MCF 10A (cell line): ENCODE data around the gene SCRT2. TPM values are rescaled to one million over a fixed set of nuclear protein-coding genes. Genes with fewer than 3 reads are reported as not detected.

Source experiments
- BruUV-seq: library from RNA; stranded (reverse); fragments of 400-500 nt; replicated peaks from 2 replicates; lab custom pipeline; 2021; lab: Mats Ljungman, UMichigan
- CTCF ChIA-PET: fragments of 300-600 bp; sonication (Branson Sonifier 250); formaldehyde crosslinking; extraction: SDS; loops from one replicate; lab custom pipeline; 2021; ENCODE audit warnings: antibody characterized with exemption, inconsistent platforms; lab: Yijun Ruan, JAX
- POLR2A ChIA-PET: fragments of 300-600, 350-650 bp; sonication (Branson Sonifier 250); formaldehyde crosslinking; extraction: SDS; loops from one replicate; lab custom pipeline; 2020; ENCODE audit warnings: antibody characterized with exemption, inconsistent platforms; lab: Yijun Ruan, JAX
- DNase-seq: peaks from one replicate; pipeline ENCODE4 v3.0.0-alpha.2; 2018; ENCODE audit not compliant: unreplicated experiment
- H3K27ac Mint-ChIP-seq: one replicate; pipeline ENCODE4 v1.8.0; 2022; ENCODE audit warnings: mild to moderate bottlenecking, low read depth, mixed read lengths; ENCODE audit not compliant: unreplicated experiment
- H3K27me3 Mint-ChIP-seq: one replicate; pipeline ENCODE4 v1.8.0; 2022; ENCODE audit warnings: mixed read lengths; ENCODE audit not compliant: insufficient read depth, unreplicated experiment
- H3K36me3 Mint-ChIP-seq: one replicate; pipeline ENCODE4 v1.8.0; 2022; ENCODE audit warnings: mild to moderate bottlenecking, moderate library complexity, mixed read lengths; ENCODE audit not compliant: insufficient read depth, unreplicated experiment
- H3K4me1 Mint-ChIP-seq: one replicate; pipeline ENCODE4 v1.8.0; 2022; ENCODE audit warnings: mixed read lengths; ENCODE audit not compliant: insufficient read depth, unreplicated experiment
- H3K4me3 Mint-ChIP-seq: one replicate; pipeline ENCODE4 v1.8.0; 2022; ENCODE audit warnings: mild to moderate bottlenecking, moderate library complexity, mixed read lengths; ENCODE audit not compliant: unreplicated experiment
- H3K9me3 Mint-ChIP-seq: one replicate; pipeline ENCODE4 v1.8.0; 2022; ENCODE audit warnings: mixed read lengths; ENCODE audit not compliant: unreplicated experiment
- intact Hi-C: fragments of 100-400 bp; cut with micrococcal nuclease; formaldehyde crosslinking; loops from 2 replicates; pipeline ENCODE4 v1.14.1; 2022
- total RNA-seq: library from RNA; stranded (reverse); gene quantifications from 2 replicates; pipeline ENCODE4 v1.2.3, GENCODE V29; 2022
- TF ChIP-seq, protein P1 (sequence below): fragments of 200-600 bp; IDR thresholded peaks from one replicate; pipeline ENCODE4 v1.8.0; 2022; ENCODE audit warnings: antibody characterized with exemption, mild to moderate bottlenecking; ENCODE audit not compliant: unreplicated experiment

Gene SCRT2
- total RNA-seq, 1 experiment from 2014 or later = not detected

DNA sequence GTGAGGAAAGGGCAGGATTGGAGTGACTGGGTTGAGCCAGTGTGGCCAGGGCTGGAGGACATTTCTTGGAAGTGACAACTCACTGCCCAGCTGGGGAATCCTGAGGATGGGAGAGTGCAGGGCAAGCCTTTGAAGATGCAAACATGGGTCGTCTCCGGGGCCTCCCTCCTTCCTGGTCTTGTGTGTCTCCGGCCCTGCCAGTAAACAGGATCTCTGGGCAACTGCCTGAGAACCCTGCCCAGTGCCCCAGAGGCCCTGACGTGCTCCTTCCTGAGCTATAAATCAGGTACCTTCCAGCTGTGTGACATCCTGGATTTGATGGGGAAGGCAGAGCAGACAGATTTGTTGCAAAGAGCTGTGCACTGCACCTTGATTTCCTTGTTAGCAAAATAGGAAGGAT, 52.6 kb downstream of the SCRT2 start:
- TF ChIP-seq, protein P1, sequence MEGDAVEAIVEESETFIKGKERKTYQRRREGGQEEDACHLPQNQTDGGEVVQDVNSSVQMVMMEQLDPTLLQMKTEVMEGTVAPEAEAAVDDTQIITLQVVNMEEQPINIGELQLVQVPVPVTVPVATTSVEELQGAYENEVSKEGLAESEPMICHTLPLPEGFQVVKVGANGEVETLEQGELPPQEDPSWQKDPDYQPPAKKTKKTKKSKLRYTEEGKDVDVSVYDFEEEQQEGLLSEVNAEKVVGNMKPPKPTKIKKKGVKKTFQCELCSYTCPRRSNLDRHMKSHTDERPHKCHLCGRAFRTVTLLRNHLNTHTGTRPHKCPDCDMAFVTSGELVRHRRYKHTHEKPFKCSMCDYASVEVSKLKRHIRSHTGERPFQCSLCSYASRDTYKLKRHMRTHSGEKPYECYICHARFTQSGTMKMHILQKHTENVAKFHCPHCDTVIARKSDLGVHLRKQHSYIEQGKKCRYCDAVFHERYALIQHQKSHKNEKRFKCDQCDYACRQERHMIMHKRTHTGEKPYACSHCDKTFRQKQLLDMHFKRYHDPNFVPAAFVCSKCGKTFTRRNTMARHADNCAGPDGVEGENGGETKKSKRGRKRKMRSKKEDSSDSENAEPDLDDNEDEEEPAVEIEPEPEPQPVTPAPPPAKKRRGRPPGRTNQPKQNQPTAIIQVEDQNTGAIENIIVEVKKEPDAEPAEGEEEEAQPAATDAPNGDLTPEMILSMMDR = no peak
- H3K4me3 Mint-ChIP-seq = no peak overlapping the region
- intact Hi-C loops = no loop called here
- no TSS peak for BruUV-seq
- no peaks in the 10 kb centered on the region for H3K4me1 Mint-ChIP-seq
- peaks cover 2% of the 10 kb centered on the region for H3K9me3 Mint-ChIP-seq
- ChIA-PET CTCF (interaction anchor here (0.6 to 1.9 kb wide), 3 partner anchors 22 to 268 kb away, joined by 3 to 6 read pairs (median 3); no protein-coding TSS in a partner anchor), POLR2A (interaction anchor here (0.8 to 1.2 kb wide), 3 partner anchors 13 to 39 kb away, joined by 3 to 4 read pairs (median 3); no protein-coding TSS in a partner anchor)
- H3K27me3 Mint-ChIP-seq = peaks cover 90% of the 10 kb centered on the region
- H3K27ac Mint-ChIP-seq = no peak overlapping the region
- no peaks in the 10 kb centered on the region for H3K36me3 Mint-ChIP-seq
- DNase-seq = no peak

DNA sequence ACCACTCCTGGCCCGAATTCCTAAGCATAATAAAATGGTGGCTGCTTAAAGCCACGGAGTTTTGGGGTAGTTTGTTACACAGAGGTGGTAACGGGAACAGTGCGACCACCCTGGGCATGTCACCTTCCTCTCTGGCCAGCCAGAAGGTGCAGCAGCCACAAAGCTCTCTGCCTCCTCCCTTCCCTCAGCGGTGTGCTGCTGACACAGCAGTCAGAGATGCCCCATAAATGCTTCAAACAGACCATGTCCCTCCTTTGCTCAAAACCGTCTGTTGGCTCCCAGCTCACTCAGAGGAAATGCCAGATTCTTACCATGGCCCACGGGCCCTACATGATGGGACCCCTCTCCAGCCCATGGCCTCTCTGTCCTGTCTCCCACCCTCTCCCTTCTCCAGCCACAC, 53.4 kb downstream of the SCRT2 start:
- peaks cover 8% of the 10 kb centered on the region for H3K9me3 Mint-ChIP-seq

DNA sequence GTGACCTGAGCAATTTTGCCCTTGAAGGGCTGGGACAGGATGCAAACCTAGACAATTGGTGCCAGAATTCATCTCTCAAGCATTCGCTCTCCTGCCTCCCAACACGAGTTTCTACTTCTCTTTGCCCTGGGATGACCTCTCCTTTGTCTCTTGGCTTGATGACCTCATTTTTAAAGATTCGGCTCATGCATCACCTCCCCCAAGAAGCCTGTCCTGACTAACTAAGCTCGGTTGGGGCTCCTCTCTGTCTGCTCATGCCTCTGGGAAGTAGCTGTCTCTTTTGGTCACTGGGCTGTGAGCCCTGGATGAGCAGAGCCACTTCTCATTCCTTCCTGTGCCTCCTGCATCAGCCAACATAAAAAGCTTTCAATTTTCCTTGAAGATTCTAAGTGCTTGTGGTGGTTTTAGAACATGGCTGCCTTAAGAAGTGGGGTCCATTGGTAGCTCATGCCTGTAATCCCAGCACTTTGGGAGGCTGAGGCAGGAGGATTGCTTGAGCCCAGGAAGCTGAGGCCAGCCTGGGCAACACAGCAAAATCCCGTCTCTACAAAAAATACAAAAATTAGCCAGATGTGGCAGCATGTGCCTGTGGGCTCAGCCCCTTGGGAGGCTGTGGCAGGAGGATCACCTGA, 54.4 kb downstream of the SCRT2 start:
- H3K4me1 Mint-ChIP-seq = no peaks in the 10 kb centered on the region
- no peak for DNase-seq
- TF ChIP-seq, protein P1 = no peak
- no peak overlapping the region for H3K27ac Mint-ChIP-seq
- POLR2A ChIA-PET = interaction anchor here (0.8 to 0.9 kb wide), 2 partner anchors 9 to 31 kb away, joined by 3 read pairs; no protein-coding TSS in a partner anchor
- H3K9me3 Mint-ChIP-seq = peaks cover 8% of the 10 kb centered on the region
- peaks cover 84% of the 10 kb centered on the region for H3K27me3 Mint-ChIP-seq
- no peaks in the 10 kb centered on the region for H3K36me3 Mint-ChIP-seq
- no peak overlapping the region for H3K4me3 Mint-ChIP-seq
- BruUV-seq = no TSS peak
- CTCF ChIA-PET = interaction anchor here (0.6 to 1.5 kb wide), 4 partner anchors 10 to 46 kb away, joined by 3 to 5 read pairs (median 4); no protein-coding TSS in a partner anchor
- intact Hi-C loops = no loop called here

More for the DNA sequence above, 53.4 kb downstream of the SCRT2 start:
- POLR2A ChIA-PET = interaction anchor here (0.6 kb wide), 1 partner anchor 14 kb away, joined by 3 read pairs; no protein-coding TSS in a partner anchor
- intact Hi-C loops = no loop called here
- CTCF ChIA-PET = interaction anchor here (1.0 to 1.5 kb wide), 2 partner anchors 23 to 45 kb away, joined by 5 read pairs; no protein-coding TSS in a partner anchor
- Mint-ChIP-seq H3K27ac (no peak overlapping the region), H3K4me3 (no peak overlapping the region), H3K36me3 (no peaks in the 10 kb centered on the region), H3K4me1 (no peaks in the 10 kb centered on the region), H3K27me3 (peaks cover 91% of the 10 kb centered on the region)
- DNase-seq = no peak
- no TSS peak for BruUV-seq
- TF ChIP-seq, protein P1 = no peak

DNA sequence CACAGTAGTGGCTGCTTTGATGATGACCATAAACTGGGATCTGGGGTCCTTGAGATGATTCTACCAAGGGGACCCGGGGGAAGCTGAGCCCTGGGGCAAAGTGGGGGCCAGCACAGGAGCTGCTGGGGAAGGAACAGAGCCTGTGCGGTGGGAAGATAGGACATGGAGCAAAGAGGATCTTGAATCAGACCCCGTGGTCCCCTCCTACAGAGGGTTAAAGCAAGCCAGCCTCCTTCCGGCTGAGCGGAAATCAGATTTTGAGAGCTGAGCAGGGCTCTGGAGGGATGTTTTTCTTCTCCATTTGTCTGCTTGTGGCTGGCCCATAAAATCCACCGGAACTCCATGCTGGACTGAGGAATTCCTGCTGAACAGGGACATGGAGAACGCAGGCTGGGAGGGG, 55.4 kb downstream of the SCRT2 start:
- H3K4me1 Mint-ChIP-seq = no peaks in the 10 kb centered on the region
- no peak for DNase-seq

More for the DNA sequence above, 55.4 kb downstream of the SCRT2 start:
- Mint-ChIP-seq H3K27me3 (peaks cover 74% of the 10 kb centered on the region), H3K9me3 (peaks cover 8% of the 10 kb centered on the region), H3K4me3 (no peak overlapping the region), H3K36me3 (no peaks in the 10 kb centered on the region), H3K27ac (no peak overlapping the region)
- intact Hi-C loops = no loop called here
- TF ChIP-seq, protein P1 = no peak
- POLR2A ChIA-PET = no interaction called here
- CTCF ChIA-PET = interaction anchor here (0.8 to 0.9 kb wide), 2 partner anchors 10 to 25 kb away, joined by 4 to 6 read pairs; no protein-coding TSS in a partner anchor
- no TSS peak for BruUV-seq
